Right lung (tissue), 5 donors: ENCODE measurements around the gene NFRKB. TPM values are rescaled to one million over a fixed set of nuclear protein-coding genes. Genes with fewer than 3 reads are reported as not detected.
"Not testable (repeated sequence)": the region's sequence is repeated elsewhere in the genome, so short reads cannot be mapped to it uniquely, and the experiment has no call there.

Experiments used
- DNase-seq, 2 donors: peaks; one replicate each; pipeline ENCODE4 v3.0.0-alpha.2; 2013
- polyA plus RNA-seq, 5 donors: library from polyadenylated mRNA; unstranded; fragments of 120-200 nt; gene quantifications; one replicate each; pipeline versions ENCODE4 v1.2.1 to v1.2.3, GENCODE V29; 2013; ENCODE audit warnings: inconsistent platforms in 1 of 5, low replicate concordance in 1 of 5; ENCODE audit not compliant: insufficient read length in 5 of 5, insufficient read depth in 1 of 5

Gene NFRKB
- polyA plus RNA-seq, 5 donors, result 38.1 to 49.0 (median 39.4) TPM

DNA sequence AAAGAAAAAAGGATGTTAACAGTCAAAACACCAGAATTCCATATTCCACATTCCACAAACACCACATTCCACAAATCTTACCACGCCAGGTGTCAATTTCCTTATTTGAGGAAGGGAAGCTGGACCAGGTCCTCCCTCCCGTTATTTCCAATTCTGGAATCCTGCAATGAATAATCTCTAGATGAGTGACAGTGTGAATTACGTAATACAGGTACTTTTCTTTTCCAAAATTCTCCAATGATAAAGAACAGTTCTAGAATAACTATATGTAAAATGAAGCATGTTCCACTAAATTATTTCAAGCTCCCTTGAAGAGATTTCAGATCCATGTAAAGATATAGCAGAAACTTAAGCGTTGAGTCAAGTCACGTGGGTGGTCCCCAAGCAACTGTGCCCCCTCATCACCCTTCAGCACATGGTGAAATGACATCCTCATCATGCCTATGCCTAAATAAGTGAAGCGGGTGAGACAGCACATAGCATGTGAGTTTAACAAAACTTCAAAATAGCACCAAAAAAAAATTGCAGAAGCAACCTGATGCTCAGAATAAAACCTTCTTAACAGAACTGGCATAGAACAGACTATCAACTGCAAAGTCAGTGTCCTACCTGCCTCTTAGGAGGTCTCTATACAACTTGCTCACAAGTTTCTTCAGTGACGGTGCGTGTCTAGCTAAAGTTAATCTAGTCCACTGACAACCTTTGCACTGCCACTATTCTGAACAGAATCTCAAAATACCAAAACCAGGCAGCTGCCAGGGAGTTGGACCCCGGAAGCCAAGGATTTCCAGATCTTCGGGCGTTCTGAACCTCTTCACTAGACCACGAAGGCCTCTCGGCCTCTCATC, 876 bp downstream of the NFRKB start:
- DNase-seq, result peak in 1 of 2 donors; percentile 3

DNA sequence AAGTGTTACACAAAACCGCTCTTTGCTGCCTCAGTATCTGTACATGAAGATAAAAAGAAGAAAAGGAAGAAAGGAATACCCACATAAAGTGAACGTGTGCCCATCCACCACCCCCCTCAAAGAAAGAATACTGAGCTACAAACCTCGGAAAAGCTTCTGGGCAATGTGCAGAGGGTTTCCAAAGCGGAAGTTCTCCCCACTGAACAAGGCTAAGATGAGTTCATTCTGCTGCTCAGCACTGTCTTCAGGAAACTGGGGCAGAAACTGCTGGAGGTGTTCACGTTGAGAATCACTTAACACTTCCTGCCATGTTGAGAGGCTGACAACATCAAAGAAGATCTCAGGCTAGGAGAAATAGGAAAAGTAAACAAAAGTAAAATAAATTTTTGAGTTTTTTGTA, 6.9 kb downstream of the NFRKB start:
- DNase-seq, result no peak

DNA sequence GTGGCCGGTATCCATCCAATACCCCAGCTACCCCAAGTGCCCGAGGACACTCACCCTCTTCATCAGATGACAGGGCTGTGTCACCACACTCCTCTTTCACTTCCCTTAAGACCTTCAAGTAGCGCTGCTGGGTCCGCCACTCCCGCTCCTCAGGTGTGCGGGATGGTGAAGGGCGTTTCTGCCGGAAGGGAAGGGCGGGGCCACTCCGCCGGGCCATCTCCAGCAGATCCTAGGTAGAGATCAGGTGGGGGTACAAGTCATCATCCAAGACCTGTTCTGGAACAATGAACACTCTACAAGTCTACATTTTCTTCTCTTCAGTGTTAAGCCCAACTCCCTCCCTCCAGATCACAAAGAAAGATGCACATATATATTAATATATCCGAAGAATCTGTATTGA, 10.0 kb downstream of the NFRKB start:
- DNase-seq, result no peak

DNA sequence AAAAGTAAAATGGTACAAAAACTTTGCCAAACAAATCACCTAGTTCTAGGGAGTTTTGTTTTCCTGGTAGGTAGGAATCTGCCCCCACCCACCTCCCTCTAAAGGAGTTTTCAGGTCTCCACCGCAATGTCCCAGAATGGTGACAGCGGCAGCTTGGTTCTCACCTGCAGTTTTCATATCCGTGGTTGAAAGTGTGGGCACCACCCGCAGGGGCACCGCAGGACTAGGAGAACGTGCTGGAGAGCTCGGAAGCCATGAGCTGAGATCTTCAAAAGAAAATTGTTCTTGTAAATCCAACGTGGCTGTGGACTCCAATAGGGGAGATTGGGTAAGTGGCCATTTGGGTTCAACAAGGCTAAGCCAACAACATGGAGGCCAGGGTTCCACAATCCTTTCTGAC, 10.8 kb downstream of the NFRKB start:
- DNase-seq, result no peak

- no peak for DNase-seq
These were observed 13.7 kb downstream of the NFRKB start for GRCh38 chr11:129881570-129882170.

GRCh38 chr11:129880311-129880710, 15.1 kb downstream of the NFRKB start:
- no peak for DNase-seq

GRCh38 chr11:129871914-129872313, 23.5 kb downstream of the NFRKB start:
- DNase-seq, result no peak

DNA sequence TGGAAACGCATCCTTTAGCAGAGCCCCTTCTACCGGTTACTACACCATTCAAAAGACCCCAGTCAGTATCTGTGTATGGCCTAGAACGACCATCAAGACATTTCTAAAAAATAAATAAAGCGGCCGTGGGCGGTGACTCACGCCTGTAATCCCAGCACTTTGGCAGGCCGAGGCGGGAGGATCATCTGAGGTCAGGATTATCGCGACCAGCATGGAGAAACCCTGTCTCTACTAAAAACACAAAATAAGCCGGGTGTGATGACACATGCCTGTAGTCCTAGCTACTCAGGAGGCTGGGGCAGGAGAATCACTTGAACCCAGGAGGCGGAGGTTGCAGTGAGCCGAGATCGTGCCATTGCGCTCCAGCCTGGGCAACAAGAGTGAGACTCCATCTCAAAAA, 26.8 kb downstream of the NFRKB start:
- DNase-seq, result not testable (repeated sequence)

- no peak for DNase-seq
These were observed 29.1 kb downstream of the NFRKB start for GRCh38 chr11:129866311-129866710.

- no peak for DNase-seq
These were observed 29.7 kb downstream of the NFRKB start for GRCh38 chr11:129865701-129866100.

DNA sequence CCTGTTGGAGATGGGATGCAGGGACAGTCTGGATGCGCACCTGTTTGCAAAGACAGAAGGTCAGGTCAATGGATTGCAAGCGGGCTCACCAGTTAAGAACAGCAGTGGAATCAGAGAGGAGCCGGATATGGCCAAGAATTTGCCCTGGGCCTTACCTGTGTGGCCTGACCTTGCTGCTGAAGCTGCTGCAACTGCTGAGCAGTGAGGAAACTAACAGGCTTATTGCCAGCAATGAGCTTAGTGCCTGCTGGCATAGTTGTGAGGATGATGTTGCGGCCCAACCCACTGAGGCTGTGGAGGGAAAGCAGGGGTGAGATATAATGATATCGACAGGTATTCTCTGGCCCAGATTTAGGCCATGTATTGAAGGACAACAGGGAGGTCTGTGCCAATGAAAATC, 30.6 kb downstream of the NFRKB start:
- DNase-seq, result no peak

GRCh38 chr11:129861702-129862522, 33.5 kb downstream of the NFRKB start:
- DNase-seq, result peak; percentile 57 to 58

GRCh38 chr11:129856036-129856435, 39.3 kb downstream of the NFRKB start:
- no peak for DNase-seq

- DNase-seq, result no peak
These were observed 40.3 kb downstream of the NFRKB start for GRCh38 chr11:129855086-129855485.

- DNase-seq, result no peak
These were observed 41.1 kb downstream of the NFRKB start for GRCh38 chr11:129854232-129854805.

- peak; percentile 63 to 69 for DNase-seq
These were observed 41.7 kb downstream of the NFRKB start for GRCh38 chr11:129853518-129854231.

GRCh38 chr11:129852125-129852740, 43.1 kb downstream of the NFRKB start:
- no peak for DNase-seq

- no peak for DNase-seq
These were observed 45.8 kb downstream of the NFRKB start for GRCh38 chr11:129849447-129850130.

DNA sequence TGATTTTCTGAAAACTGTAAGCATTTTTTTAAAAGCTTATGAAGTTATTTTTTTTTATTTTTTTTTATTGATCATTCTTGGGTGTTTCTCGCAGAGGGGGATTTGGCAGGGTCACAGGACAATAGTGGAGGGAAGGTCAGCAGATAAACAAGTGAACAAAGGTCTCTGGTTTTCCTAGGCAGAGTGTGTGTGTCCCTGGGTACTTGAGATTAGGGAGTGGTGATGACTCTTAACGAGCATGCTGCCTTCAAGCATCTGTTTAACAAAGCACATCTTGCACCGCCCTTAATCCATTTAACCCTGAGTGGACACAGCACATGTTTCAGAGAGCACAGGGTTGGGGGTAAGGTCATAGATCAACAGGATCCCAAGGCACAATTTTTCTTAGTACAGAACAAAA, 48.0 kb downstream of the NFRKB start:
- DNase-seq, result not testable (repeated sequence)
